Measurements from ENCODE around the gene JPH3.
"Not testable (repeated sequence)": the region's sequence is repeated elsewhere in the genome, so short reads cannot be mapped to it uniquely, and the experiment has no call there.

The JPH3 gene

GRCh38 chr16:87678618-87679017 is 76.3 kb downstream of the JPH3 start:
- no peak for TF ChIP-seq EZH2phosphoT487 (IDR thresholded peaks at IDR 0.05; ENCODE audit: borderline replicate concordance, low read length)
- TF ChIP-seq, protein P1, sequence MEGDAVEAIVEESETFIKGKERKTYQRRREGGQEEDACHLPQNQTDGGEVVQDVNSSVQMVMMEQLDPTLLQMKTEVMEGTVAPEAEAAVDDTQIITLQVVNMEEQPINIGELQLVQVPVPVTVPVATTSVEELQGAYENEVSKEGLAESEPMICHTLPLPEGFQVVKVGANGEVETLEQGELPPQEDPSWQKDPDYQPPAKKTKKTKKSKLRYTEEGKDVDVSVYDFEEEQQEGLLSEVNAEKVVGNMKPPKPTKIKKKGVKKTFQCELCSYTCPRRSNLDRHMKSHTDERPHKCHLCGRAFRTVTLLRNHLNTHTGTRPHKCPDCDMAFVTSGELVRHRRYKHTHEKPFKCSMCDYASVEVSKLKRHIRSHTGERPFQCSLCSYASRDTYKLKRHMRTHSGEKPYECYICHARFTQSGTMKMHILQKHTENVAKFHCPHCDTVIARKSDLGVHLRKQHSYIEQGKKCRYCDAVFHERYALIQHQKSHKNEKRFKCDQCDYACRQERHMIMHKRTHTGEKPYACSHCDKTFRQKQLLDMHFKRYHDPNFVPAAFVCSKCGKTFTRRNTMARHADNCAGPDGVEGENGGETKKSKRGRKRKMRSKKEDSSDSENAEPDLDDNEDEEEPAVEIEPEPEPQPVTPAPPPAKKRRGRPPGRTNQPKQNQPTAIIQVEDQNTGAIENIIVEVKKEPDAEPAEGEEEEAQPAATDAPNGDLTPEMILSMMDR (IDR thresholded peaks at IDR 0.05; ENCODE audit: low read depth, low read length, poor library complexity, severe bottlenecking) = no peak
- peaks cover 16% of the 10 kb centered on the region for H3K4me1 ChIP-seq (ENCODE audit: control insufficient read depth, low read length)
- no peaks in the 10 kb centered on the region for H3K27me3 ChIP-seq (ENCODE audit: control insufficient read depth, low read length)
- no peaks in the 10 kb centered on the region for H3K9me3 ChIP-seq (ENCODE audit: control insufficient read depth, insufficient read depth, low read length)
- H3K9me2 ChIP-seq (replicated peaks; ENCODE audit: control insufficient read depth, low read length) = no peaks in the 10 kb centered on the region
- no peaks in the 10 kb centered on the region for H4K20me1 ChIP-seq (ENCODE audit: control insufficient read depth, insufficient read depth, low read depth, low read length)
- H3K27ac ChIP-seq (ENCODE audit: low read depth, low read length) = no peak overlapping the region
- no peaks in the 10 kb centered on the region for H3K36me3 ChIP-seq (ENCODE audit: control insufficient read depth, low read length)
- H3K79me2 ChIP-seq (ENCODE audit: control insufficient read depth, low read length) = no peaks in the 10 kb centered on the region
- no peak overlapping the region for H3K4me2 ChIP-seq (ENCODE audit: low read length)
- no peak overlapping the region for H3K4me3 ChIP-seq (ENCODE audit: low read length)
- no peaks in the 10 kb centered on the region for H3F3A ChIP-seq (ENCODE audit: control insufficient read depth, insufficient read depth)

GRCh38 chr16:87679593-87680271 is 77.4 kb downstream of the JPH3 start:
- TF ChIP-seq, protein P1 (IDR thresholded peaks at IDR 0.05; ENCODE audit: low read depth, low read length, poor library complexity, severe bottlenecking) = no peak
- no peak for TF ChIP-seq EZH2phosphoT487 (IDR thresholded peaks at IDR 0.05; ENCODE audit: borderline replicate concordance, low read length)

GRCh38 chr16:87680272-87680644 is 78.0 kb downstream of the JPH3 start:
- H3K4me2 ChIP-seq (ENCODE audit: low read length) = no peak overlapping the region
- H3K4me1 ChIP-seq (ENCODE audit: control insufficient read depth, low read length) = peaks cover 11% of the 10 kb centered on the region
- no peaks in the 10 kb centered on the region for H3K9me2 ChIP-seq (replicated peaks; ENCODE audit: control insufficient read depth, low read length)
- no peaks in the 10 kb centered on the region for H3F3A ChIP-seq (ENCODE audit: control insufficient read depth, insufficient read depth)
- TF ChIP-seq, protein P1 (IDR thresholded peaks at IDR 0.05; ENCODE audit: low read depth, low read length, poor library complexity, severe bottlenecking) = no peak
- no peak for TF ChIP-seq EZH2phosphoT487 (IDR thresholded peaks at IDR 0.05; ENCODE audit: borderline replicate concordance, low read length)
- no peaks in the 10 kb centered on the region for H3K27me3 ChIP-seq (ENCODE audit: control insufficient read depth, low read length)
- H3K36me3 ChIP-seq (ENCODE audit: control insufficient read depth, low read length) = no peaks in the 10 kb centered on the region
- H3K27ac ChIP-seq (ENCODE audit: low read depth, low read length) = no peak overlapping the region
- no peak overlapping the region for H3K4me3 ChIP-seq (ENCODE audit: low read length)
- no peaks in the 10 kb centered on the region for H3K79me2 ChIP-seq (ENCODE audit: control insufficient read depth, low read length)
- H3K9me3 ChIP-seq (ENCODE audit: control insufficient read depth, insufficient read depth, low read length) = no peaks in the 10 kb centered on the region
- no peaks in the 10 kb centered on the region for H4K20me1 ChIP-seq (ENCODE audit: control insufficient read depth, insufficient read depth, low read depth, low read length)

More at GRCh38 chr16:87679593-87680271, 77.4 kb downstream of the JPH3 start:
- Histone ChIP-seq H3K9me2 (replicated peaks; ENCODE audit: control insufficient read depth, low read length) (no peaks in the 10 kb centered on the region), H3F3A (ENCODE audit: control insufficient read depth, insufficient read depth) (no peaks in the 10 kb centered on the region), H4K20me1 (ENCODE audit: control insufficient read depth, insufficient read depth, low read depth, low read length) (no peaks in the 10 kb centered on the region), H3K27ac (ENCODE audit: low read depth, low read length) (no peak overlapping the region), H3K27me3 (ENCODE audit: control insufficient read depth, low read length) (no peaks in the 10 kb centered on the region), H3K36me3 (ENCODE audit: control insufficient read depth, low read length) (no peaks in the 10 kb centered on the region), H3K4me2 (ENCODE audit: low read length) (no peak overlapping the region), H3K4me1 (ENCODE audit: control insufficient read depth, low read length) (peaks cover 12% of the 10 kb centered on the region), H3K4me3 (ENCODE audit: low read length) (no peak overlapping the region), H3K9me3 (ENCODE audit: control insufficient read depth, insufficient read depth, low read length) (no peaks in the 10 kb centered on the region), H3K79me2 (ENCODE audit: control insufficient read depth, low read length) (no peaks in the 10 kb centered on the region)

- not testable (repeated sequence) for H3K36me3 ChIP-seq (ENCODE audit: control insufficient read depth, low read length); H3K4me3 ChIP-seq (ENCODE audit: low read length); H3K9me3 ChIP-seq (ENCODE audit: control insufficient read depth, insufficient read depth, low read length); H3K9me2 ChIP-seq (replicated peaks; ENCODE audit: control insufficient read depth, low read length); H3K79me2 ChIP-seq (ENCODE audit: control insufficient read depth, low read length); H3K4me2 ChIP-seq (ENCODE audit: low read length); H3K27me3 ChIP-seq (ENCODE audit: control insufficient read depth, low read length); H3K4me1 ChIP-seq (ENCODE audit: control insufficient read depth, low read length); H4K20me1 ChIP-seq (ENCODE audit: control insufficient read depth, insufficient read depth, low read depth, low read length); H3F3A ChIP-seq (ENCODE audit: control insufficient read depth, insufficient read depth); H3K27ac ChIP-seq (ENCODE audit: low read depth, low read length)
Observed at GRCh38 chr16:87681051-87681602, 78.8 kb downstream of the JPH3 start.

Measured in DOHH2 (cell line).